Measurements from ENCODE around the gene PRSS22.

The PRSS22 gene

DNA sequence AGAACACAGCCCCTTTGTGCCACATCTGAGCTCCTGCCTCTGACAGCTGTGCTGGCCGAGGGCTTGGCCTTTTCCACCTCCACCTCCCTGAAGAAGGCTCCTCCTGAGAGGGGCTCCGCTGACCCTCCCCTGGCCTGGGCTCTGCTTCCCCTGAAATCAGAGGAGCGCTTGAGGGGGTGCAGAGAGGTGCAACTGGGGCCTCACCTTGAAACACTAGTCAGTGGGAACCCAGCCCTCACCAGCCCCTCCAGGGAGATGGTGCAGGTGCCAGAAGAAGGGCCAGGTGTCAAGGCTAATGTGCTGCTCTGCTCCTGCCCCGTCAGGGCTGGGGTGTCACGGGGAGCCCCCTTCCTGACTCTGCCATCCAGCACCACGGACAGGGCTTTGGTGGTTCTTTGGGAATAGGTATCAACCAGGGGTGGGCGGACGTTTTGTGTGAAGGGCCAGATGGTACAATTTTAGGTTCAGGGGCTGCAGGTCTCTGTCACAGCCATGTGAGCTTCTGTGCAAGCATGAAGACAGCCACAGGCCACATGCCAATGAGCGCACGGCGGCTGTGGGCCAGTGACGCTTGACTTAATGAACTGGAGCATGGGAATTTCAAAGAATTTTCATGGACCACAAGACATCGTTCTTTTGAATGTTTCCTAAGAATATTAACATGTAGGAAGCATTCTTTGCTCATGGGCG lies 30.0 kb downstream of the PRSS22 start:
- DNase-seq, result no peak

DNA sequence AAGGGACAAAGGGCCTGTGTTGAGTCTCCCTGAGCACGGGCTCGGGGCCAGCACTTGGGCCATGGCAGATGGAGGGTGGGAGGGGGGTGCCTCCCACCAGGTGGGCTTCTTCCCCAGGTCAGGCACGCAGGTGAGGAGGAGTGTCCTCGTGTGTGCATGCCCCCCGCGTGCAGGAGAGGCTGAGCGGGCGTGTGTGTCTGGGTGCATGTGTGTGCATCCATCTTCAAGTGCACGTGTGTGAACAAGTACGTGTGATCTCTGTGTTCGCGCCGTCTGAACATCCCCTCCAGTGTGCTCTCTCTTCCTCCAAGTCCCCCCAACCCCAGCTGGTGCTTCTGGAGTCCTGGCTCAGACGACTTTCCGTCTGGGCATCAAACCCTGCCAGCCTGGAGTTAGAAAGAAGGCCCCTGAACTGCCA lies 30.6 kb downstream of the PRSS22 start:
- no peak for DNase-seq

DNA sequence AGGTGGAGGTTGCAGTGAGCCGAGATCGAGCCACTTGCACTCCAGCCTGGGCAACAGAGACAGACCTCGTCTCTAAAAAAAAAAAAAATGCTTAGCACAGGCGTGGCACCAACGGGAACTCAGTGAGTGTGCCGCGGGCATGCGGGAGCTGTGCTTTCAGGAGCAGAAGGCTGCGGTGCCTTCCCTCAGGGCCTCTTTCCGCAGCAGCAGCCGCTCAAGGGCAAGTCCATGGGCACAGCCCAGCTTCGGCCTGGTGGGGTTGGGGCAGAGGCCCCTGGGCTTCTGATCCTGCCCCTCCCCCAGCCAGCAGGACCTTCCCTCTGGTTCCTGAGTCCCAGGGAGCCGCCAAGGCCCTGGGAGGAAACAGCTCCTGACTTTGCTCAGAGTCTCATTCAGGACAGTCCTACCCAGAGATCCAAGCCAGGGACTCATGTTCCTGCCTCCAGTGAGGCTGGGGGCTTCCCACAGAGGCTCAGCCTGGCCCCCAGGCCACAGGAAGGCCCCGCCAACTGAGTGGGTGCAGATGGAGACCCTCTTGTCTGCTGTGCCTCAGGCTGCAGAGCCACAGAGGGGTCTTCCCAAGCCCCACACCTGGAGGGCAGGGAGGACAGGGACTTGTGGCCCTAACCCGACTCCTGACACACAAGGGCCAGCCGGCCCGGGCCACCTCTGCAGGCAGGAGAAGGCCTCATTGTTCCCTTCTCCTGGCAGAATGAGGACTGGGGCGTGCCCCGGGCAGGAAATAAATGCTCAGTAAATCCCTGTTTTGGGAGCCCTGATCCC lies 31.2 kb downstream of the PRSS22 start:
- no peak for DNase-seq

DNA sequence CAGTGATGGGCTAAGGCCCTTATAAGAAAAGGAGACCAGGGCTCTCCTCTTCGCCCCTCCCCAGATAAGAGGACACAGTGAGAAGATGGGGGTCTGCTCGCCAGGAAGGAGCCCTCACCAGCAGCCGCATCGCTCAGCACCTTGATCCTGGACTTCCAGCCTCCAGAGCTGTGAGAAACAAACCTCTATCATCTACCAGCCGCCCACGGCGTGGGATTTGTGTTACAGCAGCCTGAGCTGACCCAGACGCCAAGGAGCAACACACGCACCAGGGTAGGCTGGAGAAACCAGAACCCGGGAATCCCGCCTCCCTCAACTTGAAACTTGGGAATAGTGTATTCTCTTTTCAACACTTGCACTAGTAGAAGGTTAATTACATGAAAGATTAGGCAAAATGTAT lies 32.1 kb downstream of the PRSS22 start:
- no peak for DNase-seq

DNA sequence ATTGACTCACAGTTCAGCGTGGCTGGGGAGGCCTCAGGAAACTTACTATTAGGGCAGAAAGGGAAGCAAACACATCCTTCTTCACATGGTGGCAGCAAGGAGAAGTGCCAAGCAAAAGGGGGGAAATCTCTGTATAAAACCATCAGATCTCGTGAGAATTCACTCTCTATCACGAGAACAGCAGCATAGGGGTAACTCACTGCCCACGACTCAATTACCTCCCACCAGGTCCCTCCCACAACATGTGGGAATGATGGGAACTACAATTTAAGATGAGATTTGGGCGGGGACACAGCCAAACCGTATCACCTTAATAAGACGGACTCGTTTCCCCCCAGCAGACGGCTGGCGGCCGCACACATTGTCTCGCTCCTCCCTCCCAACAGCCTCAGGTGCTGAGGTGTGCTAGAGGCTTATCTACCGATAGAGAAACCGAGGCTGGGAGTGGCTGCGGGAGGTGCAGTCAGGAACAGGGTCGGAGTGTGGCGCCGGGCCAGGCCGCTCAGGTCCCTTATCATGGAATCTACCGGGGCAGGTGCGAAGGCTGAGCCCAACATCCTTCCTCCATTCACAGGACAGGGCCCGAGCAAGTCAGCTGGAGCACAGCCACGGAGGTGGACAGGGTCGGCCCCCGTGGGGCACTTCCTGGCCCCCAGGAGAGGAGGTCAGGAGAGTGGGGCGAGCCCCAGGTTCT lies 32.8 kb downstream of the PRSS22 start:
- DNase-seq, result no peak

DNA sequence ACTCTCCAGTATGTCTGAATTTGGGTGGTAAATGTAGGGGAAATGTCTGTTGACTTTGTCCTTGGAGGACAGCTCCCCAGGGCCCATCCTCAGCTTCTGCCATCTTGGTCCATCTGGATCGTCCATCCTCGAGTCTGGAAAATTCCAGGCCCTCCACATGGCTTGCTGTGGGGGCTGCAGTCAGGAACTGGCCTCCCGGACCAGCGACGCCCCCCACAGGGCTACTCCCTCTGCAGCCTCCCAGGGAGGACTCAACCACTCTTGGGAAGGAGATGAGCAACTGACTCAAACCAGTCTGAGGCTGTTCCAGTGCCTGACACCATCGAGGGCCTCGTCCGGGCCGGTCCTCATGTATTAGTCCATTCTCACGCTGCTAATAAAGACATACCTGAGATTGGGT lies 33.3 kb downstream of the PRSS22 start:
- no peak for DNase-seq

DNA sequence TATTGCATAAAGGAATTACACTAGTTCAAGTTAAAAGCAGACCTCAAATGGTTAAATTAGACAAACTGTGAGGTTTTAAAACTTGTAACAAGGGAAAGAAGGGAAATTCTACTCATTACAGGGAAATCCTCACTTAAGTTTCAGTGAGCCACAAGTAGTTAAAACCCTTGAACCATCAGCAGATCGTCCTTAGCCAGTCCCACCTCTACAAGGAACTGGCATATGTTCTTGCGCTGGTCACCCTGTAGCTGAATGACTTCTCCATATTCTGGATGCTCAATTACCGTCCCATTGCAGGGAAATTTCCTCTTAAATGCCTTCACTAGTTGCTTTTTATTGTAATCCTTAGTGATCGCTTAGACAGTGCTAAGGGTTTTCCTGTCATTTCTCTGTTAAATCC lies 35.5 kb downstream of the PRSS22 start:
- no peak for DNase-seq

DNA sequence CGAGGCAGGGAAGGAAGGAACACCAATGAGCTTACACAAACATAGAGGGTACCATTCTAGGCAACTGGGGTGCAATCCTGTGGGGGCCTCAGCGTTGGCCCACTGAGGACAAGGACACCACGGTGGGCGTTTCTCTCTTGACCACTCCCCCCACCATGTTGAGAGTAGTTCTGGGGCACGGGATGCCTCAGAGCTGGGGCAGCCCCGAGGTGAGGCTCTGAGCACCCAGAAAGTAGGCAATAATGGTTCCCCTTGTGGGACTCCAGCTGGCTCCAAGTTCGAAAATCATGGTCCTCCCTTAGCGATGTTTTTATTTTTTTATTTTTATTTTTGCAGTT lies 35.8 kb downstream of the PRSS22 start:
- no peak for DNase-seq

DNA sequence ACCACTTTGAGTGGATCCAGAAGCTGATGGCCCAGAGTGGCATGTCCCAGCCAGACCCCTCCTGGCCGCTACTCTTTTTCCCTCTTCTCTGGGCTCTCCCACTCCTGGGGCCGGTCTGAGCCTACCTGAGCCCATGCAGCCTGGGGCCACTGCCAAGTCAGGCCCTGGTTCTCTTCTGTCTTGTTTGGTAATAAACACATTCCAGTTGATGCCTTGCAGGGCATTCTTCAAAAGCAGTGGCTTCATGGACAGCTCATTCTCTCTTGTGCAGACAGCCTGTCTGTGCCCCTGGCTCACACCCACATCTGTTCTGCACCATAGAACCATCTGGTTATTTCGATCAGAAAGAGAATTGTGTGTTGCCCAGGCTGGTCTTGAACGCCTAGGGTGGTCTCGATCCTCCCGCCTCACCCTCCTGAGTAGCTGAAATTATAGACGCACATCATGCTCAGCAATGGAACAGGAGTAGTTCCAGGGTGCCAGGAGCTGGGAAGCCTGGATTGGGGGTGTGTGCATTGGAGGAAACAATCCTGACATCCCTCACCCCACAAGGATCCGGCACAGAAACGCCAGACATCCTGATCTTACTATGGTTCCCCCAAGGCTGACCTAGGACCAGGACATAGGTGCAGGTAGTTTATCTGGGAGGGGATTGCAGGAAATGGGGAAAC lies 36.3 kb downstream of the PRSS22 start:
- no peak for DNase-seq

DNA sequence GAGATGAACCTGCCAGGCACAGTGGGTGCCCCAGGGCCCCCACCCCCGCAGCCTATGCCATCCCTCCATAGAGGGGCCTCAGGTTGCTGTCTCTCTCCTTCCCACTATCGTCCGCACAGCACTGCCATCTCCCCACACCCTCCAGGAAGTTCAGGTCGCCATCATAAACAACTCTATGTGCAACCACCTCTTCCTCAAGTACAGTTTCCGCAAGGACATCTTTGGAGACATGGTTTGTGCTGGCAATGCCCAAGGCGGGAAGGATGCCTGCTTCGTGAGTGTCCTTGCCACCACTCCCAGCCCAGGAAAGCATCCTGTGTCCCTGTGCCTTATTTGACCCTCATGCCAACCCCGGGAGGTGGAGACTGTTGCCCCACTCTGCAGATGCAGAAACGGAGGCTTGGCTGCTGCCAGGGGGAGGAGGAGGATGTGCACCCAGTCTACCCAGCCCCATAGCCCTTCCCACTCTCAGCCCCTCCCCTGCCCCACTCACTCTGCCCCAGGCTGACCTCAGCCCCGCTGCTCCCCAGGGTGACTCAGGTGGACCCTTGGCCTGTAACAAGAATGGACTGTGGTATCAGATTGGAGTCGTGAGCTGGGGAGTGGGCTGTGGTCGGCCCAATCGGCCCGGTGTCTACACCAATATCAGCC lies 37.0 kb downstream of the PRSS22 start:
- DNase-seq, result no peak

DNA sequence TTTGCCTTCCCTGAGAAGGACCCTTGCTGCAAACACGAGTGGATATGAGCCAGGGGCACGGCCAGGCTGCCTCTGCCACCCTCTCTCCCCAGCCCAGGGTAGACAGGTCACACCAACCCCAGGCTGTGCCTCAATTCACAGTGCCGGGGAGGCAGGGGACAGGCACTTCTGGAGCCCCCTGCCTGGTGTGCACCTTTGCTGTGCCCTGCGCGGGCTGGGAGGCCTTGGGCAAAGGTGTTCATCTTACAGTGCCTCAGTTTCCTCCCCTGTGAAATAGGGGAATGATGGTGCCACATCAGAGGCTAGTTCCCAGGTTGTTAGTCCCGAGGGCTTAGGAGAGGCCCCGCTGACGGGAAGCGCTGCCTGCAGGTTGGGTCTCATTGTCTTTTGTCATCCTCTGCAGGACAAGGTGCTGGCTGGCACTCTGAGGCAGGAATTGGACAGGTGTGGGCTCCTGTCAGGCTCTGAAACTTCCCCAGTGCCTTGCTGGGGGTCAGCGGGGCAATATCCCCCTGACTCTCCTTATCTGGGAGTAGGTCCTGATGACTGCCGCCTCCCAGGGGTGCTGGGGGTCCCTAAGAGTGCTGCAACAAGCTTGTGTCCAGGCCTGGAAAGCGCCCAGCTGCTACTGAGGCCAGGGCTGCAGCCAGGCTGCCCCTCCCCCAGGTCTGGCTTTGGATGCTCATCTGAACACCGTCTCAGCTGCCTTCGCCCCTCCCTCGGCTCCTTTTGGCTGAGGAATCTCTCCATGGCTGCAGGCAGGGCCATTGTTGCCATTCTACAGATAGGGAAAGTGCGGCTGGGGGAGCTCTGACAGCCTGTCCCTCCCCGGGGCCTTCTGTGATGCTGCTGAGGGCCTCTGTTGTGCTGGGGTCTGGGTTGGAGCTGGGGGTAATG lies 37.8 kb downstream of the PRSS22 start:
- DNase-seq, result no peak

DNA sequence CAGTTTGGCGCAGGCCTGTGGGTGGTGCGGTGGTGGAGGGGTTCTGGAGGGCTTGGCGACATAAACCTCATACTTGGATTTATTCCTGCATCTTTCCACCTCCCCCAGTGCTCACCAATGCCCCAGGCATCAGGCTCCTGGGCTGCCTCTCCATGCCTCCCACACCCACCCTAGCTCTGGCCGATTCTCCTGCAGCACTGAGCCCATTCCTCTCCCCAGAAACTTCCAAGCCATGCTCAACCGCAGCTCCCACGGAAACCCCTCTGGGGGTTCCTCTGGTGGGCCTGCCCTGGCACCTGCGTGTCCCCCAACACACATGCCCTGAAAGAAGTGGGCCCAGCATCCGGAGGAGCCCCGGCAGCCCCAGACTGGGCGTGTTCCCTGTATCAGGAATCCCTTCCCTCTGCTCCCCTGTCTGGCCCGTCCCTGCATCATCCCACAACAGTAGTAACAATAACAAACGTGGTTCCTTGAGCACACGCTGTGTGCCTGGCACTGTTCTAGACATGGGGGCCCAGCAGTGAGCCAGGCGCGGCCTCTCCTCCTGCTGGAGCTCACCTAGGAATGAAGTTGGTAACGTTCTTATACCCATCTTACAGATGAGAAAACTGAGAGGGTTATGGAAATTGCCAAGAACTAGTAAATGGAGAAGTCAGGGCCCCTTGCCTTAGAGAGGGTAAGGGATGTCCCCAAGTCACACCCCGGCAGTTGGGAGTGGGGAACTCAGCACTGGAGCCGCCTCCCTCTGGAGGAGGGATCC lies 38.6 kb downstream of the PRSS22 start:
- DNase-seq, result no peak

DNA sequence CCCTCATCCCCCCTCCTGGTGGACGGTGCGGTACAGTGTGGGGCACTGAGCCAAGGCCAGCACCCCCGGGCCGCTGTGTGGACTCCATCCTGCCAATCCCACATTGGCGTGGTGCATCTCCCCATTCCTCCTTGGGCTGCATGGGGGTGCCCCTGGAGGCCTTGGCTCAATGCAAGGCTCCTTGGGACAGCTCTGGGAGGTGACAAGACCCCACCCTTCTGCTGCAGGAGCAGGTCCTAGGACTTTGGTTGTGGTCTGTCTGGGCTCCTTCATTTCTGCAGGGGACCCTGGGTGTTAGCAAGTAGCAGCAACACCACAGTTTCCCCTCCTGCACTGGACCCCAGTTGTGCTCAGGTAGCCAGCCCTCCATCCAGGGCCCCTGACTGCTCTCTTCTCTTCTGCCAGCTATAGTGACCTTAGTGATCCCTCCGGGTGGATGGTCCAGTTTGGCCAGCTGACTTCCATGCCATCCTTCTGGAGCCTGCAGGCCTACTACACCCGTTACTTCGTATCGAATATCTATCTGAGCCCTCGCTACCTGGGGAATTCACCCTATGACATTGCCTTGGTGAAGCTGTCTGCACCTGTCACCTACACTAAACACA lies 39.6 kb downstream of the PRSS22 start:
- DNase-seq, result no peak

DNA sequence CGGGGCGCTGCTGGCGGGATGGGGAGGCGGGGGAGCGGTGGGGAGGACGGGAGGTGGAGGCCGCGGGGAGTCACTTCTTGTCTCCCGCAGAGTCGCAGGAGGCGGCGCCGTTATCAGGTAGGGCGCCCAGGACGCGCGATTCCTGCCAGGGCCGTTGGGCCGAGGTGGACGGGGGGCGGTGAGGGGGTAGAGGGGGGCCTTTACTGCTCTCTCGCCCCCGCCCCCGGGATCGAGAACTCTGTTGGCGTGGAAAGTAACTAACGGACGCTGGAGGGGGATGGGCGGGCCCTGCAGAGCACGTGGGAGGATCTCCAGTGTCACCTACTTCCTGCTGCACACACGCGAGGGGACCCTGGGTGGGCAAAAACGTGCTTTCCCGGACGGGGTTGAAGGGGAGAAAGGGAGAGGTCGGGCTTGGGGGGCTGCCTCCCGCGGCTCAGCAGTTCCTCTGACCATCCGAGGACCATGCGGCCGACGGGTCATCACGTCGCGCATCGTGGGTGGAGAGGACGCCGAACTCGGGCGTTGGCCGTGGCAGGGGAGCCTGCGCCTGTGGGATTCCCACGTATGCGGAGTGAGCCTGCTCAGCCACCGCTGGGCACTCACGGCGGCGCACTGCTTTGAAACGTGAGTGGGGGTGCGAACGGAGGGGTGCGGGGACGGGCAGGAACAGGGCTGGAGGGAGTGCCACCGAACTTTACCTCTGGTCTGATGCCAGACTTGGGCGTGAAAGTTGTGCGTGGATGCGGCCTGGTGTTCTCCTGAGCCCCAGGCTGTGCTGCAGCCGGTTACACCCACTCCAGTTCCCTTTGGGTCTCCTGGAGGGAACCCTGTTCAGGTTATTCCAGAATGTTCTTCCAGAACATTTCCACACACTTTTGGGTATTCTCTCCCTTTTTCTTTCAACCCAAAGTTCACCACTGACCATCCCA lies 40.4 kb downstream of the PRSS22 start:
- no peak for DNase-seq

DNA sequence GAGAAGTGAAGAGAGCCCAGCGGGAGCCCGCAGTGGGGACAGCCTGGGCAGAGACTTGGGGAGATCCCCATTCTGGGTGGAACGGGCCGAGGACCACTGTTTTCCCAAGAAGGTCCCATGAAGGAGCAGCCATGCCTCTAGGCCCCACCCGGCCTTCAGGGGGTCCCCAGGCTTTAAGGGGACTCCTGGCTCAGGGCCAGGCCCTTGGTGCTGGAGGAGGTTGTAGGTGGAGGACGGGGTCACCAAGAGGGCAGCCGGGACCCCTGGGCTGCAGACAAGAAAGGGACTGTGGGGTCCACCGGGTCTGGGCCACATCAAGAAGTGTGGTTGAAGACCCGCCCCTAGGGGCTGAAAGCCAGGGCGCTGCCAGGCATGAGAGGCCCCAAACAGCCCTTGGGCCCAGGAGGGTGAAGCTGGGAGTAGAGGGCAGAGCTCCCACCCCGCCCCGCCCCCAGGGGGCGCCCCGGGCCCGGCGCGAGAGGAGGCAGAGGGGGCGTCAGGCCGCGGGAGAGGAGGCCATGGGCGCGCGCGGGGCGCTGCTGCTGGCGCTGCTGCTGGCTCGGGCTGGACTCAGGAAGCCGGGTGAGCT lies 41.1 kb downstream of the PRSS22 start, which contains the start of gene PRSS21:
TSS of gene PRSS21 (plus strand) at position 487 of the 589 bp plus-strand sequence. CDS start at position 519, 32 bp downstream.
- no peak for DNase-seq

DNA sequence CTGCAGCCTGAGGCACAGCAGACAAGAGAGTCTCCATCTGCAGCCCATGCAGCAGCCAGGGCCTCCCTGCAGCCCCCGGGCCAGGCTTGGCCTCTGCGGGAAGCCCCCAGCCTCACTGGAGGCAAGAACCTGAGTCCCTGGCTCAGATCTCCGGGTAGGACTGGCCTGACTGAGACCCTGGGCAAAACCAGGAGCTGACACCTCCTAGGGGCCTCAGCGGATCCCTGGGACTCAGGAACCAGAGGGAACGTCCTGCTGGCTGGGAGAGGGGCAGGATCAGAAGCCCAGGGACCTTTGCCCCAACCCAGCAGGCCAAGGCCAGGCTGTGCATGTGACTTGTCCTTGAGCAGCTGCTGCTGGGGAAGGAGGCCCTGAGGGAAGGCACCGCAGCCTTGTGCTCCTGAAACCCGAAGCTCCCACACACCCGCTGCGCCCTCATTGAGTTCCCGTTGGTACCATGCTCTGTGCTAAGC lies 42.6 kb downstream of the PRSS22 start:
- no peak for DNase-seq

DNA sequence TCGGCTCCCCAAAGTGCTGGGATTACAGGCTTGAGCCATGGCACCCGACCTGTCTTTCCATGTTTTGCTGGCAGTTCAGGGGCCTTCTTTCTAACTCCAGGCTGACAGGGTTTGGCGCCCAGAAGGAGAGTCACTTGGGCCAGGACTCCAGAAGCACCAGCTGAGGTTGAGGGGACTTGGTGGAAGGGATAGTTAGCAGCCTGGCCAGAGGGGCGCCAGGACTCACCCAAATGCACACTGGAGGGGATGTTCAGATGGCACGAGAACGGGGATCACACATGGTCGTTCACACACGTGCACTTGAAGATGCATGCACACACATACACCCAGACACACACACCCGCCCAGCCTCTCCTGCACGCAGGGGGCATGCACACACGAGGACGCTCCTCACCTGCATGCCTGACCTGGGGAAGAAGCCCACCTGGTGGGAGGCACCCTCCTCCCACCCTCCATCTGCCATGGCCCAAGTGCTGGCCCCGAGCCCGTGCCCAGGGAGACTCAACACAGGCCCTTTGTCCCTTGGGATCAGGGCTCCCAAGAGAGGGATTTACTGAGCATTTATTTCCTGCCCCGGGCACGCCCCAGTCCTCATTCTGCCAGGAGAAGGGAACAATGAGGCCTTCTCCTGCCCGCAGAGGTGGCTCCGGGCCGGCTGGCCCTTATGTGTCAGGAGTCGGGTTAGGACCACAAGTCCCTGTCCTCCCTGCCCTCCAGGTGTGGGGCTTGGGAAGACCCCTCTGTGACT lies 43.2 kb downstream of the PRSS22 start:
- no peak for DNase-seq

DNA sequence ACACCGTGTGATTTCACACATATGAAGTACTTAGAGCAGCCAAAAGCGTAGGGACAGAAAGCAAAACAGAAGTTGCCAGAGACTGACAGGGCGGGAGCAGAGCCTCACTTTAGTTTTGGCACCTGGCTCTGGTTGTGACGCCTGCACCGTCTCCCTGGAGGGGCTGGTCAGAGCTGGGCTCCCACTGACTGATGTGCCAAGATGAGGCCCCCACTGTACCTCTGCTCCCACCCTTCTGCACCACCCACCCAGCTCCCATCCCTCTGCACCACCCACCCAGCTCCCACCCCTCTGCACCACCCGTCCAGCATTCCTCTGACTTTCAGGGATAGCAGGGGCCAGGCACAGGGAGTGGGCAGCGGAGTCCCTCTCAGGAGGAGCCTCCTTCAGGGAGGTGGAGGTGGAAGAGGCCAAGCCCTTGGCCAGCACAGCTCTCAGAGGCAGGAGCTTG lies 44.2 kb downstream of the PRSS22 start:
- no peak for DNase-seq

All from NCI-H1092 (cell line).